Calu3 (cell line): Measurements from ENCODE around the gene DEGS2. TPM values are rescaled to one million over a fixed set of nuclear protein-coding genes. Genes with fewer than 3 reads are reported as not detected.

ENCODE experiments used
- BruUV-seq: library from RNA; stranded (reverse); fragments of 400-500 nt; replicated peaks from 2 replicates; lab custom pipeline; 2021; lab: Mats Ljungman, UMichigan
- CTCF ChIA-PET: fragments of 300-600 bp; sonication (Branson Sonifier 250); formaldehyde crosslinking; loops from one replicate; lab custom pipeline; 2022; ENCODE audit warnings: antibody characterized with exemption; lab: Charles Lee
- DNase-seq: peaks from one replicate; pipeline ENCODE4 v3.0.0; 2022
- H3K27ac Mint-ChIP-seq: one replicate; pipeline ENCODE4 v1.8.0; 2022; ENCODE audit warnings: mixed read lengths; ENCODE audit not compliant: unreplicated experiment
- H3K27me3 Mint-ChIP-seq: one replicate; pipeline ENCODE4 v1.8.0; 2022; ENCODE audit warnings: mixed read lengths; ENCODE audit not compliant: unreplicated experiment
- H3K36me3 Mint-ChIP-seq: one replicate; pipeline ENCODE4 v1.8.0; 2022; ENCODE audit warnings: mild to moderate bottlenecking, moderate library complexity, mixed read lengths; ENCODE audit not compliant: insufficient read depth, unreplicated experiment
- H3K4me1 Mint-ChIP-seq: one replicate; pipeline ENCODE4 v1.8.0; 2022; ENCODE audit warnings: mild to moderate bottlenecking, low read depth, mixed read lengths; ENCODE audit not compliant: unreplicated experiment
- H3K4me3 Mint-ChIP-seq: one replicate; pipeline ENCODE4 v1.8.0; 2022; ENCODE audit warnings: mild to moderate bottlenecking, low read depth, moderate library complexity, mixed read lengths; ENCODE audit not compliant: unreplicated experiment
- H3K9me3 Mint-ChIP-seq: one replicate; pipeline ENCODE4 v1.8.0; 2022; ENCODE audit warnings: low read depth, mixed read lengths; ENCODE audit not compliant: unreplicated experiment
- intact Hi-C: fragments of 100-400 bp; cut with micrococcal nuclease; formaldehyde crosslinking; loops from one replicate; pipeline ENCODE4 v1.10.0; 2022; ENCODE audit not compliant: unreplicated experiment
- total RNA-seq: library from RNA; stranded (reverse); gene quantifications from 2 replicates; pipeline ENCODE4 v1.2.3, GENCODE V29; 2022
- TF ChIP-seq, protein P1 (sequence below): fragments of 200-600 bp; IDR thresholded peaks from one replicate; pipeline ENCODE4 v1.8.0; 2022; ENCODE audit warnings: antibody characterized with exemption; ENCODE audit not compliant: unreplicated experiment

The DEGS2 gene
- total RNA-seq, 1 experiment from 2014 or later: 2.5 TPM

DNA sequence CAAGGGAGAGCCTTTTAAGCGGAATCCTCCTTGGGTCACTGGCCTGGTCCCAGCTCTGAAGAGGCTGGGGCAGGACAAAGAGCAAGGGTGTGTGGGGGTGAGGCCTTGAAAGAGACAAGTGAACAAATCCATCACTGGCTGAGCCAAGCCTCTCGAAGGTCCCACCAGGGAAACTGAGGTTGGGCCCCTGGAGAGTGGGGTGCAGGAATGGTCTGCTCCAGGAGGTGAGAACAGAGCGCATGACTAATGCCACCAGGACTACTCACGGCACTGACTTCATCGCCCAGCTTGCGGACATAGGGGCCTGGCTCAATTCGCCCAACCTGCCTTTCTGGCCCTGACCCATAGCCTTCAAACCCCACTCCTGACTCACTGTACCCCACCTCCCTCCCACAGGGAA is 19.2 kb upstream of the DEGS2 start:
- Mint-ChIP-seq H3K4me3 (no peak overlapping the region), H3K27ac (no peak overlapping the region), H3K27me3 (peaks cover 27% of the 10 kb centered on the region), H3K36me3 (no peaks in the 10 kb centered on the region), H3K4me1 (no peaks in the 10 kb centered on the region), H3K9me3 (no peaks in the 10 kb centered on the region)
- CTCF ChIA-PET: no interaction called here
- no peak for DNase-seq
- intact Hi-C loops: no loop called here
- no TSS peak for BruUV-seq
- TF ChIP-seq, protein P1, sequence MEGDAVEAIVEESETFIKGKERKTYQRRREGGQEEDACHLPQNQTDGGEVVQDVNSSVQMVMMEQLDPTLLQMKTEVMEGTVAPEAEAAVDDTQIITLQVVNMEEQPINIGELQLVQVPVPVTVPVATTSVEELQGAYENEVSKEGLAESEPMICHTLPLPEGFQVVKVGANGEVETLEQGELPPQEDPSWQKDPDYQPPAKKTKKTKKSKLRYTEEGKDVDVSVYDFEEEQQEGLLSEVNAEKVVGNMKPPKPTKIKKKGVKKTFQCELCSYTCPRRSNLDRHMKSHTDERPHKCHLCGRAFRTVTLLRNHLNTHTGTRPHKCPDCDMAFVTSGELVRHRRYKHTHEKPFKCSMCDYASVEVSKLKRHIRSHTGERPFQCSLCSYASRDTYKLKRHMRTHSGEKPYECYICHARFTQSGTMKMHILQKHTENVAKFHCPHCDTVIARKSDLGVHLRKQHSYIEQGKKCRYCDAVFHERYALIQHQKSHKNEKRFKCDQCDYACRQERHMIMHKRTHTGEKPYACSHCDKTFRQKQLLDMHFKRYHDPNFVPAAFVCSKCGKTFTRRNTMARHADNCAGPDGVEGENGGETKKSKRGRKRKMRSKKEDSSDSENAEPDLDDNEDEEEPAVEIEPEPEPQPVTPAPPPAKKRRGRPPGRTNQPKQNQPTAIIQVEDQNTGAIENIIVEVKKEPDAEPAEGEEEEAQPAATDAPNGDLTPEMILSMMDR: no peak

DNA sequence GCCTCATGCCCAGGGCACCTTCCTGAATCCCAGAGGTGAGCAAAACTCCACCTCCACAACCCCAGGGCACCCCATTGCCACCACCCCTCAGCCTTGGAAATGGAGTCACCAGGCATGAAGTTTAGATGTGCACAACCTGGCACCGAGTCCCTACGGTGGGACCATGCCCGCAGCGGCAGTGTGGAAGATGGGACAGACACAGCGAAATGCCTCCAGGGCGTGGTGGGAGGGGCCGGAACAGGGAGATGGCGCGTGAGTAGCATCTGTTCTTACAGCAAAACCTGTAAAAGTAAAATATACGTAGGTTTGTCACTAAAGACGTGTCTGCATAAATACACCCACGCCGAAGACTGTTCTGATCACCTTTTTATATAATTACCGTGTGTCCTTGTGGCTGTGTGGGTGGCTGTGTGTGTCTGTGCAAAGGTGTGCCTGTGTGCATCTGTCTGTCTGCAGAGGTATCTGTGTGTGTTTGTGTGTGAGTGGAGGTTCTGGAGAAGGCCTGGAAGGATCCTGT is 17.4 kb upstream of the DEGS2 start:
- TF ChIP-seq, protein P1: no peak
- Mint-ChIP-seq H3K4me1 (no peaks in the 10 kb centered on the region), H3K27ac (no peak overlapping the region), H3K4me3 (no peak overlapping the region), H3K36me3 (peaks cover 7% of the 10 kb centered on the region), H3K27me3 (peaks cover 38% of the 10 kb centered on the region), H3K9me3 (no peaks in the 10 kb centered on the region)
- DNase-seq: no peak
- CTCF ChIA-PET: no interaction called here
- intact Hi-C loops: no loop called here
- BruUV-seq: no TSS peak

GRCh38 chr14:100173353-100173752 is 13.9 kb upstream of the DEGS2 start:
- Mint-ChIP-seq H3K27ac (no peak overlapping the region), H3K4me1 (no peaks in the 10 kb centered on the region), H3K4me3 (no peak overlapping the region), H3K27me3 (peaks cover 51% of the 10 kb centered on the region), H3K9me3 (no peaks in the 10 kb centered on the region), H3K36me3 (peaks cover 7% of the 10 kb centered on the region)
- CTCF ChIA-PET: no interaction called here
- BruUV-seq: no TSS peak
- TF ChIP-seq, protein P1: no peak
- intact Hi-C loops: no loop called here
- DNase-seq: no peak

DNA sequence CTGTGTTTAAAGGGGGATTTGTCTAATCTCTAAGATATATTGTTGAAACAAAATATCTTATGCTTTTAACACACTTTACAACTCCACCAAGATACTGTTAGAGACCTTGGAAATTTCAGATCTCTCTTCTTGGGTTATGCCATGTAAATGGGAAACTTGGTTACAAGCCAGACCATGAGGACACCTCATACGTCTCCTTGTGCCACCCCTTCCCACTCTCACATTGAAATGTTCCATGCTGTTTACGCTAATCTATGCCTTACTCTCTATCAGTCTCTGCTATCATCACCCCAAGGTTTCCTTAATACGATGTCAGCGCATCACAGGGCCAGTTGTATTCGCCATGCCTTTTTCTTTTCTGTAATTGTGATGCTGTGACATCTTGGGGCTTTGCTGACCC is 13.4 kb upstream of the DEGS2 start:
- DNase-seq: no peak
- peaks cover 51% of the 10 kb centered on the region for H3K27me3 Mint-ChIP-seq
- no peak overlapping the region for H3K27ac Mint-ChIP-seq
- H3K4me3 Mint-ChIP-seq: no peak overlapping the region
- BruUV-seq: no TSS peak
- CTCF ChIA-PET: no interaction called here
- H3K4me1 Mint-ChIP-seq: no peaks in the 10 kb centered on the region
- TF ChIP-seq, protein P1: no peak
- H3K9me3 Mint-ChIP-seq: no peaks in the 10 kb centered on the region
- intact Hi-C loops: no loop called here
- peaks cover 7% of the 10 kb centered on the region for H3K36me3 Mint-ChIP-seq
